Myocyte (in vitro differentiated cells): ENCODE data around the gene AGFG2. TPM values are rescaled to one million over a fixed set of nuclear protein-coding genes. Genes with fewer than 3 reads are reported as not detected.
"Not testable (repeated sequence)": the region's sequence is repeated elsewhere in the genome, so short reads cannot be mapped to it uniquely, and the experiment has no call there.

Source experiments
- DNase-seq: peaks from one replicate; pipeline ENCODE4 v3.0.0-alpha.2; 2012; ENCODE audit warnings: low read depth
- total RNA-seq: library from RNA; depleted of rRNA; stranded (reverse); fragments of >200 nt; gene quantifications from 2 replicates; pipeline ENCODE4 v1.2.3, GENCODE V29; 2014

The AGFG2 gene
- total RNA-seq, 1 donor from 2014 or later: 10.5 TPM

DNA sequence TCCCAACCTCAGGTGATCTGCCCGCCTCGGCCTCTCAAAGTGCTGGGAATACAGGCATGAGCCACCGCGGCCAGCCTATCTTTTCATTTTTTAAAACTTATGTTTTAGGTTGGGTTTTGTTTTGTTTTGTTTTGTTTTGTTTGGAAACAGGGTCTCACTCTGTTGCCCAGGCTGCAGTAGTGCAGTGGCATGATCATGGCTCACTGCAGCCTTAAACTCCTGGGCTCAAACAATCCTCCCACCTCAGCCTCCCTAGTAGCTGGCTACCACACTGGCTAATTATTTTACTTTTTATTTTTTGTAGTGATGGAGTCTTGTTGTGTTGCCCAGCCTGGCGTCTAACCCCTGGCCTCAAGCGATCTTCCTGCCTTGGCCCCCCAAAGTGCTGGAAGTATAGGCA, 19.4 kb upstream of the AGFG2 start:
- DNase-seq: no peak

DNA sequence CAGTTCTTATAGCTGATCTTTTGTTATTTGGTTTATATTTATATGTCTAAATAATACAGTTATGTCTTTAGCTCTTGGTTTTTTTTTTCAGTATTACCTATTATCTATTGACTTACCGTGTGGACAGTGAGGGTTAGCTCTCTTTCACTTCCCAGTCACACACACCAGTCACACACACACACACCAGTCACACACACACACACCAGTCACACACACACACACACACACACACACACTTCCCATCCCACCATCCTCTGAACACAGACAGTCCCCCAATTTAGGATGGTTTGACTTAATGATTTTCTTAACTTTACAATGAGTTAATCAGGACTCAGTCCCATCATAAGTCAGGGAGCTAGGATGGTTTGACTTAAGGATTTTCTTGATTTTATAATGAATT, 18.9 kb upstream of the AGFG2 start:
- no peak for DNase-seq

- no peak for DNase-seq
Observed at GRCh38 chr7:100521076-100521475, 17.9 kb upstream of the AGFG2 start.

GRCh38 chr7:100521909-100522593, 17.0 kb upstream of the AGFG2 start:
- DNase-seq: not testable (repeated sequence)

GRCh38 chr7:100523192-100523591, 15.8 kb upstream of the AGFG2 start:
- DNase-seq: not testable (repeated sequence)

DNA sequence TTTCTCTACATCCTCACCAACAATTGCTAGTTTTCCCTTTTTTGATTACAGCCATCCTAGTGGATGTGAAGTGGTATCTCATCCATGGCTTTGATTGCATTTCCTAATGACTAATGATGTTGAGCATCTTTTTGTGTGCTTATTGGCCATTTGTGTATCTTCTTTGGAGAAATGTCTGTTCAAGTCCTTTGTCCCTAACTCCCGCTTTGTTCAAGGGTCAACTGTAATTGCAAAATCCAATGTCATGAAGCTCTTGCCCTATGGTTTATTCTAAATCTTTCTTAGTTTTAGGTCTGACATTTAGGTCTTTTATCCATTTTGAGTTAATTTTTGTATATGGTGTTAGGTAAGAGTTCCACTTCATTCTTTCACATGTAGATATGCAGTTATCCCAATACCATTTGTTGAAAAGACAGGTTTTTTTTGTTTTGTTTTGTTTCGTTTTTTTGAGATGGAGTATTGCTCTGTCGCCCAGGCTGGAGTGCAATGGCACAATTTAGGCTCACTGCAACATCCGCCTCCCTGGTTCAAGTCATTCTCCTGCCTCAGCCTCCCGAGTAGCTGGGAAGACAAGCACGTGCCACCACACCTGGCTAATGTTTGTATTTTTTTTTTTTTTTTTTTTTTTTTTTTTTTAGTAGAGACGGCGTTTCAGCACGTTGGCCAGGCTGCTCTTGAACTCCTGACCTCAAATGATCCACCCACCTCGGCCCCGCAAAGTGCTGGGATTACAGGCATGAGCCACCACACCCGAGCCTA, 10.7 kb upstream of the AGFG2 start:
- not testable (repeated sequence) for DNase-seq

DNA sequence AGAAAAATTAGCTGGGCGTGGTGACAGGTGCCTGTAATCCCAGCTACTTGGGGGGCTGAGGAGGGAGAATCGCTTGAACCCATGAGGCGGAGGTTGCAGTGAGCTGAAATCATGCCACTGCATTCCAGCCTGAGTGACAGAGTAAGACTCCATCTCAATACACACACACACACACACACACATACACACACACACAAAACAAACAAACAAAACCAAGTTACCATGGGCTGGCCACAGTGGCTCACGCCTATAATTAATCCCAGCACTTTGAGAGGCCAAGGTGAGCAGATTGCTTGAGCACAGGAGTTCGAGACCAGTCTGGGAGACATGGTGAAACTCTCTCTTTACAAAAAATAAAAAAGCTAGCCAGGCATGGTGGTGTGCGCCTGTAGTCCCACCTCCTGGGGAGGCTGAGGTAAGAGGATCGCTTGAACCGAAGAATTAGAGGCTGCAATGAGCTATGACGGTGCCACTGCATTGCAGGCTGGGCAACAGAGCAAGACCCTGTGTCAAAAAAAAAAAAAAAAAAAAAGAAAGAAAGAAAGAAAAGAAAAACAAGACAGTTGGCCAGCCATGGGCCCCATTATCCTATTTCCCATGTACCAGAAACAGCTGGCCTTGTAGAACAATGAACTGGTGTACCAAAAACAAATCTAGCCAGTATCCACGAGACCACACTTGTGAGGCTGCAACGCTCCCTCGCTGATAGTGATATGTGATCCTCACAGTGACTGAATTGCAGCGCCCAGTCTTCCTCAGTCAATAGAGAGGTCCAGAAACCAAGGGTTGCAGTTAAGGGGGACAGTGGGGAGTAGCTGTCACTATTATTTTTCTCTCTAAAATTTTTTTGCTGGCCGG, 6.6 kb upstream of the AGFG2 start:
- DNase-seq: peak; percentile 45

DNA sequence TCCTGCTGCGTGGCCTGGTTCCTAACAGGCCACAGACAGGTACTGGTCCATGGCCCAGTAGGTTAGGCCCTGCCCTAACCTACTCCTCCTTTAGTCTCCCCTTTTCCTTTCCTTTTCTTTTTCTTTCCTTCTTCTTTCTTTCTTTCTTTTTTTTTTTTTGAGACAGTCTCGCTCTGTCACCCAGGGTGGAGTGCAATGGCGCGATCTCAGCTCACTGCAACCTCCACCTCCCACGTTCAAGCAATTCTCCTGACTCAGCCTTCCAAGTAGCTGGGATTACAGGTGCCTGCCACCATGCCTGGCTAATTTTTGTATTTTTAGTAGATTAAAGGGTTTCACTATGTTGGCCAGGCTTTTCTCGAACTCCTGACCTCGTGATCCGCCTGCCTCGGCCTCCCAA, 3.0 kb upstream of the AGFG2 start:
- DNase-seq: not testable (repeated sequence)

- DNase-seq: not testable (repeated sequence)
Observed at GRCh38 chr7:100536695-100537094, 2.3 kb upstream of the AGFG2 start.

GRCh38 chr7:100538348-100538653, 702 bp upstream of the AGFG2 start:
- DNase-seq: no peak

GRCh38 chr7:100539436-100540006, 518 bp downstream of the AGFG2 start:
- no peak for DNase-seq

GRCh38 chr7:100540073-100540723, 1.2 kb downstream of the AGFG2 start:
- DNase-seq: no peak

GRCh38 chr7:100541309-100541708, 2.3 kb downstream of the AGFG2 start:
- not testable (repeated sequence) for DNase-seq

- no peak for DNase-seq
Observed at GRCh38 chr7:100543586-100543985, 4.6 kb downstream of the AGFG2 start.

DNA sequence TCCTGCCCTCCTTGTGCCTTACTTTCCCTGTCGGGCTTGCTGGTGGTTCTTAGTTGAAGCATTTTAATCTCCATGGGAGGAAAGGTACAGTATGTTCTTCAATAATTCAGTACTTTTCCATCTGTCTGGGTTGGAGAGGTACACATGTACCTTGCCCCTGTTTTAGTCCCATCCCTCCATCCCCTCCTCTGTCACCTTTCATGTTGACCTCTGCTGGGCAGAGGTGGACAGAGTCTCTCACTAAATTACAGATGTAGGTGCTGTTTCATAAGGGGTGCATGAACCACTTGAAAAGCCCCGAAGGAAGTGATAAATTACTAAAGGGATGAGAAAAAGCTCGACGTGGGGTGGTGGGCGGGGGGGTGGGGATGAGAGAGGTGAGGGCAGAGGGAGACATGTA, 5.4 kb downstream of the AGFG2 start:
- no peak for DNase-seq

DNA sequence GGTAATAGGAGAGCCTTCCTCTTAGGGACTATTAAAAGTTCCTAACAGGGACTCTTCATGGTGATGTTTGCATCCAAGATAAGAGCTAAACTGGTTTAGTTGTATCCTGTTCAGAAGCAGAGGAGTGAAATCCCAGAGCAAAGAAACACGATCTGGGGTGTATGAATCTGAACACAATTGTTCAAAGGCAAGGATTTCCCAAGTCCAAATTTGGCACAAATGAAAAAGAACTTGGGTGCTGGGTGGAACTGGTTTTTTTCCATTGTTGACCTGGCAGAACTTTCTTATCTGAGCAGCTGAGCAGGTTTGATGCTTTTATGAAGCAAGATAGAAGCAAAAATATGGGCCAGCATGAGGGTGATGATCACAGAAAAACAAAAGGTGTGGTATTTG, 6.0 kb downstream of the AGFG2 start:
- peak; percentile 38 for DNase-seq

DNA sequence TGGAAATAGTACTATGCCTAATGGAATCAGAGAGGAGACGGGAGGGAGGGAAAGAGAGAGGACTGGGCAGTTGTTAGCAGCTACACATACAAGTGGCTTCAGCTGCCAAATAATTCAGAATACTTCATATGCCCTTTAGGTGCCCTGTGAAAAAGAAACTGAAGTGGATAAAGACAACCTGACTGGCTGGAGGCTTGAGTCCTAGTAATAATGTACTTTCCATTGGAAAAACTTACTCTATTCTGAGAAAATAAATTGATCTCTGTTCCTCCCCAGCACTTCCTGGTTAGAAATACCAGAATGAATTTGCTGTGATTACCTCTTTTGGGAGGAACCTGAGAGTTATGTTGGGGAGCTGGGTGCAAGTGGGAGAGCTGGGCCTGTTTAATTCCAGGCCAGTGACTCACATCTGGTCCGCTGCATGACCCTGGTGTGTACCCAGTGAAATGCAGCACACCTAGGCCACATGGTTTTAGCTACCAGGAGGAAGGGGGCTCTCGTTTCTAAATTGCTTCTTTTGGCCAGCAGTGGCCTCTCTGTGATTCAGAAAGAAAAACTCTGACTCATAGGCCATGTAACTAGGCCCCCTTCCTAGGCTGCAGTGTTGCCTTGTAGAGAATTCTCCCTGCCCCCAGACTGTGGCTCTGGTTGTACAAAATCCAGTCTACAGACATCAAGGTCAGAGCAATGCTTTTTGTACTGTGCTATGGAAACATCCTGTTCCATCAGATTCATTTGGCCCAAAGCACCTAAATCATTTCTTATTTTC, 6.5 kb downstream of the AGFG2 start:
- DNase-seq: peak; percentile 71

- no peak for DNase-seq
Observed at GRCh38 chr7:100546129-100546925, 7.3 kb downstream of the AGFG2 start.
